NCI-H748 (cell line): ENCODE results near the gene PREX1.
A peak's percentile ranks its signal among the peaks of the same experiment; 100 is the strongest.
"Not testable (repeated sequence)": the region's sequence is repeated elsewhere in the genome, so short reads cannot be mapped to it uniquely, and the experiment has no call there.

Source experiments
- DNase-seq: peaks from one replicate; lab custom pipeline; 2025; ENCODE audit not compliant: unreplicated experiment; lab: John Stamatoyannopoulos, UW

Gene PREX1

DNA sequence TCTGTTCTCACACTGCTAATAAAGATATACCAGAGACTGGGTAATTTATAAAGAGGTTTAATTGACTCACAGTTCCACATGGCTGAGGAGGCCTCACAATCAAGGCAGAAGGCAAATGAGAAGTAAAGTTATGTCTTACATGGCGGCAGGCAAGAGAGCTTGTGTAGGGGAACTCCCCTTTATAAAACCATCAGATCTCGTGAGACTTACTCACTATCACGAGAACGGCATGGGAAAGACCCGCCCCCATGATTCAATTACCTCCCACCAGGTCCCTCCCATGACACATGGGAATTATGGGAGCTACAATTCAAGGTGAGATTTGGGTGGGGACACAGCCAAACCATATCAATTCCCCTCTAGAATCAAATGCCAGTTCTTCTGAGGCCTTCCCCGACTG, 71.0 kb downstream of the PREX1 start:
- not testable (repeated sequence) for DNase-seq

DNA sequence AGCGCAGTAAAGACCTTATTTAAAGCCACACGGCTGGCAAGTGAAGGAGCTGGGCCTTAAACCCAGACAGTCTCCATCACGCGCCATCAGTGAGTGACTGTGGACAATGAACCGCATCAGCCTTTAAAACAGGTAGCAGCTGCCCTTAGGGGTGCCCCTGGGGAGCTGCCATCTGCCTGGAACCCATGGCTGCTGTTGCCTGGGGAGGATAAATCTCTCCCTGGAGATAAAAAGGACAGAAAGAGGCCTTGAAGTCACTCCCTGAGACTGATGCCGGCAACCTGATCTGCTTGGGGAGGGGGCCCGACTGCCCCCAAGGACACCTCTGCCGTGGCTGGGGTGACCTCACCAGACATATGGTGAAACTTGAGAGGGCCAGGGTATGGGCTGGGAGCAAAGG, 73.5 kb downstream of the PREX1 start:
- DNase-seq: peak; percentile 39

DNA sequence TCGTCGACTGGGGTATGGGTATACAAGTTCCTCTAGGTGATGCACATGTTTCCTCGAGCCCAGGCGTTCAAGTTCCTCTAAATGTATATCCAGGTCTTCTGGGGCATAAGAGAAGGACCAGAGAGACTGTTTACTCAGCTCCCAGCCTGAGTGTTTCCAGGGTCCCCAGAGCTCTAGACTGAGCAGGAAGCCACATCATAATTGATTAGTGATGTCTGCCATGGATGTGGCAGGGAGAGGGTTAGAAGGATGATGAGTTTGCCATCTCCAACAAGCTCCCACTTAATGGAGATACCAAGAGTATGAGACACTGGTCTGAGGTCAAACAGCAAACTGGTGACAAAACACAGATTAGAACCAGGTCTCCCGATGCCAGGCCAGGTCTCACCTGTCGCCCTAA, 74.8 kb downstream of the PREX1 start:
- DNase-seq: no peak

DNA sequence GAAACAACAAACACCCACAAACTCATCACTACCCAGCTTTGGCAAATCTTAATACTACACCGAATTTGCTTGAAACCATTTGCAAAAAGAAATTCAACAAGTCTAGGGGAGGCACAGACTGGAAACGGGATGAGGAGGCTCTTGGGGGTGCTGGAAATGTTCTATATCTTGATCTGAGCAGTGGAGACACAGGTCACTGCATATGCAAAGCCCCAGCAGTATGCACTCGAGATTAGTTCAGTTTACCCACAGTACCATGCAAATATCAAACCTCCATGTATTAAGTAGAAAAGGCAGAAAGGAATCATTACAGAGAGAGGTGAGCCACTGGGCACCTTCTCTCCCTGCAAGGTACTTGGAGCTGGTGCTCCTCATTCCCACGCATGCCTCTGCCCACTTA, 75.9 kb downstream of the PREX1 start:
- DNase-seq: no peak

DNA sequence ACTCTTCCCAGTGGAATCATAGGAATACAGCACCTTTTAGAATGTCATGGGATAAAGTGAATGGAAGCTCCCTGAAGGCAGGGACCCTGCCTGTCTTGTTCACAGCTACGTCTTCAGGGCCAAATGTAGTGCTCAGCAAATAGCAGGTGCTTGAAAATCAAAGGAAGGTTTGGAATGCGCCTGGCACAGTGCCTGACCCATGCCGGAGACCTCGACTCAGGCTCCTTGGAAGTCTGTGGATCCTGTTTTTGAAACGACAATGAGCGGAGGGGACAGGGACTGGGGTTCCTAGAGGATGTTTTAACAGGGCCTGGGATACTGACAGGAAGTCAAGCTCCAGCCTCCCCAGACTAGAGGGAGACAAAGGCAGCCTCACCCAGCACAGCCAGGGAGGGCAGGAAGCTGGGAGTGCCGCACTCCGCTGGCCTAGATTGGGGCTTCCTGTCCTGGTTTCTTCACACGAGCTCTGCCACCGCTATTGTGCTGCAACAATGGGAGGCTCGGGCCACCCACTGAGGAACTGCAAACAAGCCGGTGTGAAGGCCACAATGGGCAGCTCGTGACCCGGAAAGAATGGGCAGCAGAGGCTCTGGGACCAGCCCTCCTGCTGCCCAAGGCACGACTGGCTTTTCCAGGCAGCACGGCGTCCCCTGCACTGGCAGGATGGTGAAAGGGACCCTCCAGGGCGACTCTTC, 76.7 kb downstream of the PREX1 start:
- peak; percentile 89 for DNase-seq

DNA sequence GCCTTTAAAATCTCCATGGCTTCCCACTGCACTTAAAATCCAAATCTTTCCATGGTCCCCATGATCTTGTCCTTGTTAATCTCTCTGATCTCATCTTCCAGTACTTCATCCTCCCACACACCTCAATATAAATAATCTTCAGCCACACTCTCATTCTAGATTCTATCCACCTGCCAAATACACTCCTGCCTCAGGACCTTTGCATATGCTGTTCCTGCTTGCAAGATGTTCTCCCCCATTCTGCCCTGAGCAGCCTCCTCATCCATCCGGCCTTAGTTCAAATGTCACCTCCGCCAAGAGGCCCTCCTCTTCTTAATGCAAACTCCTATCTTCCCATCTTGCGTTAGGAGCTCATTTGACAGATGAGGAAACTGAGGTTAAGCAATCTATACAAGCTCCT, 77.4 kb downstream of the PREX1 start:
- no peak for DNase-seq

DNA sequence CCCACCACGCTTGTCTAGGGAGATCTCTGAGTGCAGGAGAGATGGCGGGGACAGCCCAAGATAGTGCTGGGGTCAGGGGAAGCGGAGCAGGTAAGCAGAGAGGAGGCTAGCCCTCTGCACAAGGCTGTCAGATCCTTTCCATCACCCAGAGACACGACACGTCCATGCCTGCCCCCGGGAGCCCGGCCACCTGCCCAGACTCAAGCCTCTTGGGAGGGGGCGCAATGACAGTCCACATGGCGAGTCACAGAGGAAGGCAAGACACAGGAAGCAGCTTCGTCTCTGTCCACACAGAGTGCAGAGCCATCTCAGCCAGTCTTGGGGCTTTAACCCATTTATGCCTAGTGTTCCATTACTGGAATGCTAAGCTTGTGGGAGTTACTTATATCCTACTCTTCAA, 78.4 kb downstream of the PREX1 start:
- no peak for DNase-seq

DNA sequence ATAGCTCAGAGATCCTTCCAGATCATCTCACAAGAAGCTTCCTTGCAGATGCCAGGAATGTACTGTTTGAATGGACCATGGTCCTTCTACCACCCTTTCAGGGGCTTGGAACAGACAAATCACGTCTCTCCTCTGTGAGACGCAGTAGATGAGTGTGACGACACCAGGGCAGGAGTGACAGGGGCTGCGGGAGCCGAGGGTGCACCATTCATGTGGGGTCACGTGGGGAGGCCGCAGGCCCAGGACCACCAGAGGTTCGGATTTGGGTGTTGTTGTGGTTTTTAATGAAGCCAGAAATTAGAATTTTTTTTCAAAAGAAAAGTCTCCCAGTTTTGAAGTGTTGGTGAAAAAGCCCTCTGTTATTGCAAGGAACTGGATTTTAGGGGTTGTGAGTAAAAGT, 79.2 kb downstream of the PREX1 start:
- DNase-seq: no peak

DNA sequence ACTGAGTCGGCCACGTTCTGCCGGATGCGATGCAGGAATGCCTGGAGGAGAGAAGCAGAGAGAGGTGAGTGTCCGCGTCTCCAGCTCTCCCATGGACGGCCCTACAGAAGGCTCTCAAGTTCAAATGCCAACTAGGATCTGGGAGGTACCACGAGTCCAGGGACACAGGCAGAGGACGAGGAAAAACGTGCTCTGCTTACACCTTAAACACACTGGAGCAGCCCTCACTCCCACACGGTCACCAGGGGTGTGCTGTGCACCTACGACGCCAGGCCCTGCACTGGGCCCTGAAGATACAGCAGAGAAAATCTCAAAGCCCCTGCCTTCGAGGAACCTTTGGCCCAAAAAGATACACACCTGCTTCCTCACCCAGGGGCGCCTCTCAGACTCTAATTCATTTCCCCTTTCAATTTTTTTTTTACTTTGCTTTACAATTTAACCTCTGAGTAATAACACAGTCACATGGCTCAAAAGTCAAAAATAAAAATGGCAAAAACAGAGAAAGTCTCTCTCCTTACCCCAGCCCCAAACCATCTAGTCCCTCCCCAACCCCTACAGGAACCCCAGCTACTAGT, 79.9 kb downstream of the PREX1 start:
- DNase-seq: no peak

DNA sequence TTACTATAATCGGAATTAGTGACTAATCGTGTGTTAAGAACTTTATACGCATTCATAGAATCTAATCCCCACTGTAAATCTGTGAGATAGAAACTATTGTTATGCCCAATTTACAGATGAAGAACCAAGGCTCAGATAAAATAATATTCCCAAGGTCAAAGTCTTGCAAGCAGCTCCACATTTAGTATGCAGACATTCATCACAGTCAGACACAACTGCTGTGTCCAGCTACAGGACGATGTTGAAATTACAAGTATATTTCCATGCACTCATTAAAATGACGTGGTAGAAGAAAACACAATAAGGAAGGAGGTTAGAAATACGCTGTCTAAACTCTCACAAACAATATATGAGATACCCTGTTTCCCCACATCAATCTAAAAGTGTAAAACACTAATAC, 82.5 kb downstream of the PREX1 start:
- DNase-seq: no peak

DNA sequence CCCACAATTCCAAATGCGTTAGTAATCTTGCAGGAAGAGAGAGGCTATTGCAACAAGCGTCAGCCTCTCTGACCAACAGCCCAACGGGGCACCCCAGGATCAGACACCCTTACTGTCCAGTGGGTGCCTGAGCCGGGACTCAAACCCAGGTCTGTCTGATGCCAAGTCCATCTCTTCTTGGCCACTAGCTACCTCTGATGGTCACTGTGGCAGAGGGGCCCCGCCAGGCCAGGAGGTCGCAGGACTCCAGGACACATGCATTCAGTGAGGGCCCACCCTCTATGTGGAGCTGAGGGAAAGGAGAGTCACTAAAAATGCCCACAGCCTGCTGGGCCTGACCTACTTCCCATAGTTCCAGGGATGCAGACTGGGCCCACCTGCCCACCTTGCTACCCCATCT, 83.3 kb downstream of the PREX1 start:
- no peak for DNase-seq

DNA sequence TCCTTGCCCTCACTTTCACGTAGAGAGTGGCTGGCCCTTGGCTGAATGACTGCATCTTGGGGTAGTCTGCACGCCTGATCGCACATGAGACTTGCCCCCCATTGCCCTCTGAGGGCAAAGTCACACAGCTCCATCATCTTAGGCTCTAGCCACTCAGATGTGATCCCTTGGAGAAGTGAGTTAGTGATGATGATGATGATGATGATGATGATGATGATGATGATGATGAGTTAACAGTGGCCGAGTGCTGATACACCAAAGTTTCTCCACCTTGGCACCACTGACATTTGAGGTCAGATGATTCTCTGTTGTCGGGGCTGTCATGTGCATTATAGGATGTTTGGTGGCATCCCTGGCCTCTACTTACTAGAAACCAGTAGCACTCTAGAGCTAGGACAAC, 84.0 kb downstream of the PREX1 start:
- DNase-seq: no peak

DNA sequence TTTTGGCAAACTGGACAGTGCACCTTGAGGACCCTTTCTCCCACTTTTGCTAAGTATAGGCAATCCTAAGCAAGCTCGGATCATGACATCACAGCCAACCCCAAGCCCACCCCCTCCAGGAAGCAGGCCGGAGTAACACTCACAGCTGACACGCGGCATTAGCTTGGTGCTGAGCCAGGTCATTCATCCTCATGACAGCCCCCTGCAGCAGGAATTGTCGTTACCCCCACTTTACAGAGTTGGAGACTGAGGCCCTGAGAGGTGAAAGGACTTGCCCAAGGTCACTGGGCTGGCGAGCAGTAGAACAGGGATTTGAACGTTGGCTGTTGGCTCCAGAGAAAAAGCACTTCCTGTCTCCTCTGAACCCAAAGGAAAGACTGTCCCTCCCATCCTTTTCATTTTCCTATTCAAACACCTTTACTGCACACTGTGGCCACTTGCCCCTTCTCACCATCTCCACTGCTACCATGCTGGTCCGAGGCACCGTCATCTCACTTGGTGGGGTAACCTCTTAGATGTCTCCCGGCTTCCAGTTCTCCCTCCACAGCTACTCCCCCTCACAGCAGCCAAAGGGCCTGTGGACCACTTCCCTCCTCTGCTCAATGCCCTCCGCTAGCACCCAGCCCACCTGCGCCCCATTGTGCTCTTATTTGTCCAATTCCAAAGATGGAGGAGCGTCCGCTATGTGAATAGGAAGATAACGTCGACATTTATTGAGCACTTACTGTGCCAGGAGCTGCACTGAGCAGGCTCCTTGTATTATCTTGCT, 84.7 kb downstream of the PREX1 start:
- DNase-seq: no peak

DNA sequence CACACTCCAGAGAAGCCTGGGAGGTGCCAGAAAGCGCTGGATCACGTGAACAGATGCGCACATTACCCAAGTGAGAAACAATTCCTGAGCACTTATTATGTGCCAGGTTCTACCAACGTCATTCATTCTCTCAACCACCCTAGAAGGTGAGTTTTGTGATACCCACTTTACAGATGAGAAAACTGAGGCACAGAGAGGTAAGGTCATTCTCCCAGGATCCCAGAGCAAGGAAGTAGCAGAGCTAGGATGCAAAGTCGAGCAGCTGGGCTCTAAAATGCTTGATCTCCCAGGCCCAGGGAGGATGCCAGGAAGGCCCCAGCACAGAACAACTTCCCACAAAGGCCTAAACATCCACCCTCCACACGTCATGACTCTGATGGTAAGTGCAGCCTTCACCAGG, 85.6 kb downstream of the PREX1 start:
- no peak for DNase-seq

DNA sequence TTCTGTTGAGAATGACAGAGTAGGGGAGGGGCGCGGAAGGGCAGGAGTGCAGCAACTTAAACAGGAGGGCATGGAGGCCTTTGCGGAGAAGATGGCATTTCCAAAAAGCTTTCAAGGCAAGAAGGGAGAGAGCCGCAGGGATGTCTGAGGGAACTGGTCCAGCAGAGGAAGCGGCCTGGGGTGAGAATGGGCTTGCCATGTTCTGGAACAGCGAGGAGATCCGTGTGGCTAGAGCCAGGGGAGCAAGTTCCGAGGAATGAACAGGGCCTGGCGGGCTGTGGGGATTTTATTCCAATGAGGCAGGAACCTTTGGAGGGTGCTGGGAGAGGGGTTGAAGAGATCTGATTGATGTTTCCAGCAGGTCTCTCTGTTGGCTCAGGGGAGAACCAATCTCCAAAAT, 86.1 kb downstream of the PREX1 start:
- DNase-seq: no peak

DNA sequence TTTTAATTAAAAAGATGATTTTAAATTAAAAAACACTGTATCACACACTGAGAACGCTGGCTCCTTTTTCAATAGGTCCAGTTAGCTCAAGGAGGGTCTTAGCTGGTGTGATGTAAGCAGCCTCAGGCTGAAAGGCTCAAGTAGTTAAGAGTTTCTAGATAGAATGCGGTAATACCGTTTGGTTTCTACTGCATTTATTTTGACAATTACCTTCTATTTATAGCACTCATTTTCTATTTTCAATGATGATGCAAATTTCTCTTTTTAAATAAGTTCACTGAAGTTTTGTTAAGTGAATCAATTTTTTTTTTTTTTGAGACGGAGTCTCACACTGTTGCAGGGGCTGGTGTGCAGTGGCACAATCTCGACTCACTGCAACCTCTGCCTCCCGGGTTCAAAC, 87.1 kb downstream of the PREX1 start:
- DNase-seq: no peak

DNA sequence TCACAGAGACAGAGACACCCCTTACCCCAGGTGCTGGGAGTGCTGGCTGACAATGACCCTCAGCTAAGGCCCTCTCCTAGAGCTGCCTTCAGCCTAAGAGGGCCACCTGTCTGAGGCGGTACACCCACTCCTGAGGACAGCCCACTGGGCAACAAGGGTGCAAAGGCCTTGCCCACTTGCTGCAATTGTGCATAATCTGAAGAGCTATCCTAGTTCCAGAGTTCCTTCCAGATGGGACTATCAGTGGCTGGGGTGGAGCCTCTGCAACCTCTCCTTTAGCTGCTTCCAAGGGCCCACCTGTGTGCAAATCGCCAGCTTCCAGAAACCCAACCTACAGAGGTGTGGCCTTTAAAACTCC, 87.5 kb downstream of the PREX1 start:
- no peak for DNase-seq

DNA sequence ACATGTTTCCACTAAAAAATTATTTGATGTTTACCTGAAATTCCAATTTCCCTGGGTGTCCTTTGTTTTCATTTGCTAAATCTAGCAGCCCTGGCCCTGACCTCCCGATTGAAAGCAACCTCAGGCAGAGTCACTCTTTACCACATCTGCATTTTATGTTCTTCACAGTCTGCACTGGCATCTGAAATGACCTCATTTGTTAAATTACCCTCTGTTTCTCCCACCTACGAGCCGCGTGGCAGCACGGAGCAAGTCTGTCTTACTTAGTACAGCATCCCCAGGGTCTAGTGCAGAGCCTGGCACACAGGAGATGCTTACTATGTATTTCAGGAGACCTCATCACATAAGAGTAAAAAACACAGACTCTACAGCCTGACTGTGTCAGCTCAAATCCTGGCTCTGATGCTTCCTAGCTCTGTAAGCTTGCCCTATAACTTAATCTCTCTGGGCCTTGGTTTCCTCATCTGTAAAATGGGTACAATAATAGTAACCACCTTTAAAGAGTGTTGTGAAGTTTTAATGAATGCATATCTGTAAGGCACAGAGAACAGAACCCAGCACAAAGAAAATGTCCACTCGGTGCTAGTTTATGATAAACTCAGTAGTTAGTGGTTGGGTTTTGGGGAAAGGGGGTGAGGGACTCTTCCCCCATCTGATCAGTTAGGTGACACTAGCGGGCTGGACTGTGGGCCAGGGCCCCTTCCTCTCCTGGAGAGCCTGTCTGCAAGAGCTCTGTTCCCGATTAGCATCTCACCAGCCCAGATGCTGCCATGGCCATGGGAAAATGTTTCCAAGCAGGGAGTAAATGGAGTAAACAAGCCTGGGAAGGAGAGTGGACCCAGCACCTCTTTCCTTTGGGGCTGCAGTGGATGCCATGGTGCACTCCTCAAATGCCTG, 88.2 kb downstream of the PREX1 start:
- DNase-seq: no peak

DNA sequence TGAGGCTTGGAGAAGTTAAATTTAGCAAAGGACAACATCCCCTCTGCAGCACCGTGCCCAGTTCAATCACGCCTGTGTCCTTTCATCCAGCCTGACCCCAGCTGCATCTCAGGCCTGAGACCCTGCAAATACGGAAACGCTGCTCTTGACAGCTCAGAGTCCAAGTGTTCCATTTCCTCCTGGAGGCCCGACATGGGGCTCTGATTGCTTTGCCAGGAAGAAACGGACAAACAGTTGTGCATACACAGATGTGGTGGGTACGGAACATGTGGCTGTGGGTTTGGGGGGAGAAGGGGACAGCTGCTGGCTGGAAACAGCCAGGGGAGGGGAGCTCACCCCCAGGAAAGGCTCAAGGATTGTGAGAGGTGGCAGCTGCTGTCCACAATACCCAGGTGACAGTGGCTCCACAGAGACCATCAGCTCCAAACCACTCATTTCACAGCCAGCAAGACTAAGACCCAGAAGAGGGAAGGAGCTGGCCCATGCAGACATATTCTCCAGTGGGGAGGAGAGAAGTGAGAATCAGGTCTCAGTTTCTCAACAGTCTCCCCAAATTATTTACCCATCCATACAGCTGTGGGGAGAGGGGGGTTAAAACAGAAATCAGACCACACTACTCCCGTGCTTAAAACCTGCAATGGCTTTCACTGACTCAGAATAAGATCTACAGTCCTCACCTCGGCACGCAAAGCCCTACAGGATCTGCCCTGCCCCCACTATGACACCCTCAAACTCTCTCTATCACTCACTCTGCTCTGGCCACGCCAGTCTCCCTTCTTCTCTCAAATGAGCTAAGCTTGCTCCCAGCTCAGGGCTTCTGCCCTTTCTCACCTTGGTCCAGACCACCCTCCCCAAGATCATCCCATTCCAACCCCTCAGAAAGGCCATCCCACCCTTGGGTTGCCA, 89.1 kb downstream of the PREX1 start:
- no peak for DNase-seq

DNA sequence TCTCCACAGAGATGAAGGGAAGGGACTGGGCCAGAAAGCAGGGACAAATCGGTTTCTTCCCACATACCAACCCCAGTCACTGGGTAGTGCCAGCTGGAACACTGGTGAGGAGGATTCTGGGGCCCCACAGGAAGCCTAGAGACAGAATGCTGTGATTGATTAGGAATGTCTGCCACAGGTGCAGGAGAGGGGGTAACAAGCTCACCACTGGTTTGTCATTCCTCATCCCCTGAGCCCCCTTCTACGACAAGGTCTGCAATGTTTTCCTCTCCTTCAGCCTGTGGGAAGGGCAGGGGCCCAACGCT, 89.8 kb downstream of the PREX1 start:
- no peak for DNase-seq
